Measurements from ENCODE around the gene KLHL28.
"Not testable (repeated sequence)": the region's sequence is repeated elsewhere in the genome, so short reads cannot be mapped to it uniquely, and the experiment has no call there.

The KLHL28 gene

GRCh38 chr14:44897041-44897844 is 64.5 kb downstream of the KLHL28 start:
- DNase-seq (ENCODE audit: low read depth) = peak; percentile 98

DNA sequence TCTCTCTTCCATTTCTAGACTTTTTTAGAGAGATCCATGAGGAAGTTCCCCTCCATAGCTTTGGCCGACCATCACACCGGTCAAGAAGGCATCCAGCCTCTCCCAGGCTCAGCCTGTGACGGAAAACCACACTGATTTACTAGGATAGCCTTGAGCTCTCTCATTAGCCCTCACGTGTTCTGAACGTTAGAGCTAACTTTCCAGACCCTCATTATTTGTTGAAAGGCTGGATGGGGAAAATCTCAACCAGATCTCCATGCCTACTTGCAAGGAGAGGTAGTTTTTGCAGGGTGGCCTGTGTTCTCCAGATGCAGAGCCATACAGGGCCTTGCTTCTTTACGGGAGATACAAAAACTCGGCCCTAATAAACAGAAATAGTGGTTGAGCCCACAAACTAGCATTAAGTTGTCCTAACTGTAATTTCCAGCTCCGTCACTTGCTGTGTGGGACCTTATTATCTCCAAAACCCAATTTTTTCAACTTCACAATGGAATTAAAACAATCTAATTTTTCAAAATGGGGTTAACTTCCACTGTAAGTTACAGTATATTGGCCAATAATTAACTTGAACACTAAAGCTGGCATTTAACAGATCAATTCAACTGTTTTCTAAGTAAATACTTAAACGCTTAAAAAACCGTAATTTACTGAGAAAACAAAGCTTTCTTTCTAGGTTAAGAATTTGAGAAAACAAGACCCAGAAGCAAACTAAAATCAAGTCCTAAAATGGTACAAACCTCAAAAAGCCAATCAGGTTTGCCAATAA is 65.3 kb downstream of the KLHL28 start:
- DNase-seq (ENCODE audit: low read depth) = no peak

GRCh38 chr14:44895716-44896115 is 66.0 kb downstream of the KLHL28 start:
- DNase-seq (ENCODE audit: low read depth) = no peak

- no peak for DNase-seq (ENCODE audit: low read depth)
Observed at GRCh38 chr14:44893535-44893934, 68.2 kb downstream of the KLHL28 start.

GRCh38 chr14:44891726-44892372 is 69.9 kb downstream of the KLHL28 start:
- DNase-seq (ENCODE audit: low read depth) = not testable (repeated sequence)

- DNase-seq (ENCODE audit: low read depth) = no peak
Observed at GRCh38 chr14:44889595-44890471, 71.9 kb downstream of the KLHL28 start.

DNA sequence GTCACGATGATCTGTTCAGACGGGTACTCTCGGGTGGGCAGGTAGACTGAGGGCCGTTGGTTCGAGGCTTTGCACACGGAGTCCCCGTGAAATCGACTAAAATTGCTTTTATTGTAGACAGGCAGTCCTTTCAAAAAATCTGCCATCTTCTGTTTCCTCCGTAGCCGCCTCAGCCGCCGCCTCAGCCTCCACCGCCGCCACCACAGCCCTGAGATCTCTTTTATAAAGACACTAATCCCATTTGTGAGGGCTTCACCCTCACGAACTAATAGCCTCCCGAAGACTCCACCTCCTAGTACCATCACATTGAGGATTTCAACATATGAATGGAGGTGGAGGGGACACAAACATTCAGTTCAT is 74.2 kb downstream of the KLHL28 start:
- DNase-seq (ENCODE audit: low read depth) = no peak

DNA sequence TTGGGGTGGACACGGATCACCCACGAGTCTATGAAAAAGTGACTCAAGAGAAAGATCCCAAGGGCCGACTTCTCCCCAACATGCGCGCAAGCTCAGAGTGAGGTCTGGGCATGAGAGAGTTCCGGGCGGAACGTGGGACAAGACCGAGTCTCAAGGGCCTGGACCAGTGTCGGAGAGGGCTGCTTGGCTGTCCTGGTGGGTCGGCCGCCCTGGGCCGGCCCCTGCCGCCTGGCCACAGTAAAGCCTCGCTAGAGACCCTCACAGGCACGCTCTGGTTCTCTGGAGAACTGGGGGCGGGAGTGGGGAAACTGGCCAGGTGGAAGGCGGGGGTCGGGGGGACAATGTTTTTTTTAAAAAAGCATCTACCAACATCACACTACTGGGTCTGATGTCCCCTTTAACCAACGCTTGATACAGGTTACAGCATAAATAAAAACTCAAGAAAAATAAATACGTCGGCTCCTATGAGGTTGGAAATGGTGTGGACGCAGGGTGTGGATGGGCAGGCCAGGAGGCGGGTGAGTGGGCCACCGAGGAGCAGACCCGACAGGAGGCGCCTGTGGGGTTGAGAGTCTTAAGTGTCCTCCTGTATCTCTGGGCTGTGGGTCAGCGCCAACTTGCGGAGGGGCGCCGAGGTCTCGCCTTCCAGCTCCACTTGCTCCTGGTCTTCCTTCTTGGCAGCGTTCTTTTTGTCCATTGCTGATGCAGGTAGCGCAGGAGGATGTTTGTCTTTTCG is 74.7 kb downstream of the KLHL28 start:
- no peak for DNase-seq (ENCODE audit: low read depth)

- no peak for DNase-seq (ENCODE audit: low read depth)
Observed at GRCh38 chr14:44880791-44881190, 81.0 kb downstream of the KLHL28 start.
